ENCODE measurements around the gene SF3A2. TPM values are rescaled to one million over a fixed set of nuclear protein-coding genes. Genes with fewer than 3 reads are reported as not detected.

Gene SF3A2, protein sequence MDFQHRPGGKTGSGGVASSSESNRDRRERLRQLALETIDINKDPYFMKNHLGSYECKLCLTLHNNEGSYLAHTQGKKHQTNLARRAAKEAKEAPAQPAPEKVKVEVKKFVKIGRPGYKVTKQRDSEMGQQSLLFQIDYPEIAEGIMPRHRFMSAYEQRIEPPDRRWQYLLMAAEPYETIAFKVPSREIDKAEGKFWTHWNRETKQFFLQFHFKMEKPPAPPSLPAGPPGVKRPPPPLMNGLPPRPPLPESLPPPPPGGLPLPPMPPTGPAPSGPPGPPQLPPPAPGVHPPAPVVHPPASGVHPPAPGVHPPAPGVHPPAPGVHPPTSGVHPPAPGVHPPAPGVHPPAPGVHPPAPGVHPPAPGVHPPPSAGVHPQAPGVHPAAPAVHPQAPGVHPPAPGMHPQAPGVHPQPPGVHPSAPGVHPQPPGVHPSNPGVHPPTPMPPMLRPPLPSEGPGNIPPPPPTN
- total RNA-seq (2014; rRNA removed; shearing (Covaris generic)): 79.1 and 128 TPM in 2 replicates
- 67.7 and 76.0 TPM in 2 replicates for polyA plus RNA-seq (2016; fragmentation: Nextera tagmentation; extraction: Ambion mirVana)
- long read RNA-seq, partial matches to known transcripts: 0 of 7 reads
- long read RNA-seq, other reads (novel, unspliced or antisense): 5 of 7 reads

- Histone ChIP-seq H3K4me1 (ENCODE audit: insufficient read depth) (peaks cover 32% of the 10 kb centered on the region), H3K36me3 (ENCODE audit: insufficient read depth) (no peaks in the 10 kb centered on the region), H4K20me1 (replicated peaks; ENCODE audit: insufficient read depth) (peaks cover 41% of the 10 kb centered on the region), H3K27ac (ENCODE audit: low read depth) (peak within 1 kb of the TSS; percentile 94), H3K4me2 (peak within 1 kb of the TSS; percentile 97), H3K9me2 (ENCODE audit: insufficient read depth) (no peaks in the 10 kb centered on the region), H3K27me3 (ENCODE audit: insufficient read depth) (no peaks in the 10 kb centered on the region), H3K4me3 (peak within 1 kb of the TSS; percentile 96), H2AFZ (peak within 1 kb of the TSS; percentile 90), H3K79me2 (replicated peaks; ENCODE audit: insufficient read depth) (peaks cover 66% of the 10 kb centered on the region), H3F3A (replicated peaks; ENCODE audit: low read depth) (peaks cover 26% of the 10 kb centered on the region; the same call in 1 of the 2 replicates)
- H3K4me1 Mint-ChIP-seq: peaks cover 42% of the 10 kb centered on the region
- H3K36me3 Mint-ChIP-seq (ENCODE audit: low read depth): peaks cover 43% of the 10 kb centered on the region
- H3K27me3 Mint-ChIP-seq (ENCODE audit: insufficient read depth, low read depth, poor library complexity): peaks cover 22% of the 10 kb centered on the region
- peaks cover 15% of the 10 kb centered on the region; the same call in 2 of the 3 replicates for H3K9me3 Mint-ChIP-seq
- peak within 1 kb of the TSS; percentile 98 for H3K4me3 Mint-ChIP-seq
- DNase-seq (ENCODE audit: low spot score) (peak; percentile 98), ATAC-seq (peak; percentile 73)
- H3K27ac Mint-ChIP-seq: peak within 1 kb of the TSS; percentile 99
- TF ChIP-seq ZNF462 (CRISPR knock-in tag; IDR thresholded peaks at IDR 0.05) (no peak), JUNB (IDR thresholded peaks at IDR 0.05; ENCODE audit: unreplicated experiment) (no peak), NANOG (IDR thresholded peaks at IDR 0.05; ENCODE audit: borderline replicate concordance) (no peak), ZNF331 (CRISPR knock-in tag; IDR thresholded peaks at IDR 0.05; ENCODE audit: low read depth) (no peak), ETS1 (IDR thresholded peaks at IDR 0.05) (no peak; the same call in 1 of the 2 replicates), STAT1 (IDR thresholded peaks at IDR 0.05; ENCODE audit: unreplicated experiment) (no peak), CTCF (conservative IDR thresholded peaks at IDR 0.05; ENCODE audit: low read depth in 2 of 2) (peak; percentile 81 to 96), EZH2 (IDR thresholded peaks at IDR 0.05; ENCODE audit: low read depth, unreplicated experiment) (no peak), EZH2phosphoT487 (IDR thresholded peaks at IDR 0.05; ENCODE audit: unreplicated experiment) (no peak), ZNF114 (CRISPR knock-in tag; IDR thresholded peaks at IDR 0.05) (no peak)
- TF ChIP-seq, protein P1, sequence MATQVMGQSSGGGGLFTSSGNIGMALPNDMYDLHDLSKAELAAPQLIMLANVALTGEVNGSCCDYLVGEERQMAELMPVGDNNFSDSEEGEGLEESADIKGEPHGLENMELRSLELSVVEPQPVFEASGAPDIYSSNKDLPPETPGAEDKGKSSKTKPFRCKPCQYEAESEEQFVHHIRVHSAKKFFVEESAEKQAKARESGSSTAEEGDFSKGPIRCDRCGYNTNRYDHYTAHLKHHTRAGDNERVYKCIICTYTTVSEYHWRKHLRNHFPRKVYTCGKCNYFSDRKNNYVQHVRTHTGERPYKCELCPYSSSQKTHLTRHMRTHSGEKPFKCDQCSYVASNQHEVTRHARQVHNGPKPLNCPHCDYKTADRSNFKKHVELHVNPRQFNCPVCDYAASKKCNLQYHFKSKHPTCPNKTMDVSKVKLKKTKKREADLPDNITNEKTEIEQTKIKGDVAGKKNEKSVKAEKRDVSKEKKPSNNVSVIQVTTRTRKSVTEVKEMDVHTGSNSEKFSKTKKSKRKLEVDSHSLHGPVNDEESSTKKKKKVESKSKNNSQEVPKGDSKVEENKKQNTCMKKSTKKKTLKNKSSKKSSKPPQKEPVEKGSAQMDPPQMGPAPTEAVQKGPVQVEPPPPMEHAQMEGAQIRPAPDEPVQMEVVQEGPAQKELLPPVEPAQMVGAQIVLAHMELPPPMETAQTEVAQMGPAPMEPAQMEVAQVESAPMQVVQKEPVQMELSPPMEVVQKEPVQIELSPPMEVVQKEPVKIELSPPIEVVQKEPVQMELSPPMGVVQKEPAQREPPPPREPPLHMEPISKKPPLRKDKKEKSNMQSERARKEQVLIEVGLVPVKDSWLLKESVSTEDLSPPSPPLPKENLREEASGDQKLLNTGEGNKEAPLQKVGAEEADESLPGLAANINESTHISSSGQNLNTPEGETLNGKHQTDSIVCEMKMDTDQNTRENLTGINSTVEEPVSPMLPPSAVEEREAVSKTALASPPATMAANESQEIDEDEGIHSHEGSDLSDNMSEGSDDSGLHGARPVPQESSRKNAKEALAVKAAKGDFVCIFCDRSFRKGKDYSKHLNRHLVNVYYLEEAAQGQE (IDR thresholded peaks at IDR 0.05; ENCODE audit: unreplicated experiment): no peak
Measured at GRCh38 chr19:2236314-2237050, at the start of gene SF3A2, which contains the start of gene PLEKHJ1. Gene SF3A2, plus strand, starts transcription at chr19:2236824. Its CDS starts 6,595 bp downstream, at chr19:2243419. Gene PLEKHJ1, minus strand, starts transcription at chr19:2236329. Its CDS starts 81 bp downstream, at chr19:2236248.

Measured in GM23338 (cell line).